HepG2 (cell line): ENCODE results near the gene PDE9A. TPM values are rescaled to one million over a fixed set of nuclear protein-coding genes. Genes with fewer than 3 reads are reported as not detected.
A peak's percentile ranks its signal among the peaks of the same experiment; 100 is the strongest.

Experiments used
- ATF7 ChIP-seq, 2 experiments: fragments of 450-650 bp in 1 of 2; sonication (generic) in 1 of 2; formaldehyde crosslinking in 1 of 2; IDR thresholded peaks; 2 replicates each; pipeline versions ENCODE4 v1.4.0 to v1.6.1; 2016 to 2020; ENCODE audit warnings: antibody characterized with exemption in 1 of 2, mild to moderate bottlenecking in 1 of 2, missing genetic modification reagents in 1 of 2
- BRF2 ChIP-seq: sonication (generic); formaldehyde crosslinking; IDR thresholded peaks from 2 replicates; pipeline ENCODE4 v1.8.1; 2022; ENCODE audit warnings: mild to moderate bottlenecking, missing genetic modification reagents
- CBX1 ChIP-seq: IDR thresholded peaks from one replicate; pipeline ENCODE4 v1.6.1; 2016; ENCODE audit warnings: antibody characterized with exemption, low read depth
- CTCF ChIP-seq: sonication (generic); formaldehyde crosslinking; IDR thresholded peaks from 2 replicates; pipeline ENCODE4 v1.5.0; 2020; ENCODE audit warnings: mild to moderate bottlenecking, missing genetic modification reagents, moderate library complexity
- ELF3 ChIP-seq: IDR thresholded peaks from 2 replicates; pipeline ENCODE4 v1.6.1; 2016; ENCODE audit warnings: missing genetic modification reagents, missing compliant biosample characterization
- EZH2 ChIP-seq: conservative IDR thresholded peaks from 2 replicates; pipeline ENCODE4 v1.6.1; 2012; ENCODE audit warnings: mild to moderate bottlenecking, low read depth, low read length, moderate library complexity
- FOXO4 ChIP-seq: sonication (generic); formaldehyde crosslinking; conservative IDR thresholded peaks from 2 replicates; pipeline ENCODE4 v1.8.1; 2023; ENCODE audit warnings: missing genetic modification reagents
- FOXP1 ChIP-seq, 2 experiments: fragments of 450-650 bp in 1 of 2; IDR thresholded peaks; 2 replicates each; pipeline ENCODE4 v1.6.1; 2017 to 2018; ENCODE audit warnings: antibody characterized with exemption in 1 of 2
- HNF4G ChIP-seq, 2 experiments: sonication (generic) in 1 of 2; formaldehyde crosslinking in 1 of 2; IDR thresholded peaks; 2 replicates each; pipeline versions ENCODE4 v1.4.0 to v1.6.1; 2011 to 2020; ENCODE audit warnings: borderline replicate concordance in 2 of 2, low read depth in 2 of 2, mild to moderate bottlenecking in 2 of 2, low read length in 1 of 2, missing genetic modification reagents in 1 of 2, moderate library complexity in 1 of 2
- KDM6A ChIP-seq: IDR thresholded peaks from 2 replicates; pipeline ENCODE4 v1.6.1; 2016; ENCODE audit warnings: low read depth
- MED1 ChIP-seq: sonication (generic); formaldehyde crosslinking; IDR thresholded peaks from 2 replicates; pipeline ENCODE4 v1.4.0; 2020; ENCODE audit warnings: missing genetic modification reagents
- MZF1 ChIP-seq: sonication (generic); formaldehyde crosslinking; IDR thresholded peaks from 2 replicates; pipeline ENCODE4 v1.8.1; 2023; ENCODE audit warnings: mild to moderate bottlenecking, missing genetic modification reagents, borderline replicate concordance
- NCOA2 ChIP-seq: sonication (generic); formaldehyde crosslinking; IDR thresholded peaks from 2 replicates; pipeline ENCODE4 v1.8.0; 2022; ENCODE audit warnings: inconsistent platforms
- PAX8 ChIP-seq: sonication (generic); formaldehyde crosslinking; IDR thresholded peaks from 2 replicates; pipeline ENCODE4 v1.8.0; 2022; ENCODE audit warnings: mild to moderate bottlenecking, missing genetic modification reagents, borderline replicate concordance
- PHB2 ChIP-seq: fragments of 450-650 bp; IDR thresholded peaks from 2 replicates; pipeline ENCODE4 v1.6.1; 2018; ENCODE audit not compliant: partially characterized antibody
- SP2 ChIP-seq: sonication (generic); formaldehyde crosslinking; IDR thresholded peaks from 2 replicates; pipeline ENCODE4 v1.5.1; 2020; ENCODE audit warnings: mild to moderate bottlenecking, missing genetic modification reagents
- TARDBP ChIP-seq: sonication (generic); formaldehyde crosslinking; IDR thresholded peaks from 2 replicates; pipeline ENCODE4 v1.8.0; 2022; ENCODE audit warnings: mild to moderate bottlenecking, missing genetic modification reagents
- TOPORS ChIP-seq: sonication (generic); formaldehyde crosslinking; IDR thresholded peaks from 2 replicates; pipeline ENCODE4 v1.8.0; 2023; ENCODE audit warnings: mild to moderate bottlenecking, missing genetic modification reagents
- ZBTB10 ChIP-seq: sonication (generic); formaldehyde crosslinking; IDR thresholded peaks from 2 replicates; pipeline ENCODE4 v1.4.0; 2020; ENCODE audit warnings: missing genetic modification reagents, borderline replicate concordance
- ZNF263 ChIP-seq: sonication (generic); formaldehyde crosslinking; IDR thresholded peaks from 2 replicates; pipeline ENCODE4 v1.4.0; 2020; ENCODE audit warnings: missing genetic modification reagents
- ZNF432 ChIP-seq: sonication (generic); formaldehyde crosslinking; IDR thresholded peaks from 2 replicates; pipeline ENCODE4 v1.5.0; 2020; ENCODE audit warnings: missing genetic modification reagents, mild to moderate bottlenecking, borderline replicate concordance
- ZNF556 ChIP-seq: sonication (generic); formaldehyde crosslinking; IDR thresholded peaks from 2 replicates; pipeline ENCODE4 v1.4.0; 2020; ENCODE audit warnings: mild to moderate bottlenecking, missing genetic modification reagents, borderline replicate concordance
- ZNF772 ChIP-seq: sonication (generic); formaldehyde crosslinking; IDR thresholded peaks from 2 replicates; pipeline ENCODE4 v1.5.0; 2020; ENCODE audit warnings: mild to moderate bottlenecking, missing genetic modification reagents
- ZNF788 ChIP-seq: sonication (generic); formaldehyde crosslinking; IDR thresholded peaks from 2 replicates; pipeline ENCODE4 v1.5.0; 2020; ENCODE audit warnings: mild to moderate bottlenecking, missing genetic modification reagents, borderline replicate concordance
- polyA plus RNA-seq, 8 experiments: library from polyadenylated mRNA; depleted of rRNA in 3 of 8; stranded (reverse) in 7 of 8; unstranded in 1 of 8; fragments of >200 nt; fragmentation: Illumina TruSeq in 4 of 8; extraction: Trizol in 4 of 8; gene quantifications; 2 replicates each; pipeline versions ENCODE4 v1.2.1 to v1.2.3, GENCODE V29; 2011 to 2016; ENCODE audit warnings: low read depth in 4 of 8, missing spikeins in 1 of 8, mixed read lengths in 1 of 8; ENCODE audit not compliant: insufficient read depth in 1 of 8
- total RNA-seq, 5 experiments: library from RNA; depleted of rRNA; stranded (reverse); fragments of >200 nt; fragmentation: Illumina TruSeq; extraction: Trizol; gene quantifications; 2 replicates each; pipeline ENCODE4 v1.2.3, GENCODE V29; 2016; ENCODE audit warnings: low read depth in 1 of 5

Gene PDE9A
- total and polyA plus RNA-seq, 2 of the 13 experiments (the other 11 are each of a cell fraction or from before 2014, with no cell fraction given), result 4.6 to 19.7 TPM

GRCh38 chr21:42733037-42733627, 79.7 kb downstream of the PDE9A start (continued):
- TF ChIP-seq PHB2 (no peak), SP2 (CRISPR knock-in tag) (no peak), FOXP1 (IDR thresholded peaks at IDR 0.05) (no peak), FOXP1 (CRISPR knock-in tag; IDR thresholded peaks at IDR 0.05) (peak; percentile 61), NCOA2 (CRISPR knock-in tag) (0 out of 2 replicates have a peak, but pooled peaks have one; percentile 31), ZNF772 (CRISPR knock-in tag) (no peak), EZH2 (no peak), MED1 (CRISPR knock-in tag) (peak; percentile 59), ZNF432 (CRISPR knock-in tag) (no peak), TOPORS (CRISPR knock-in tag) (no peak), ZNF263 (no peak), HNF4G (IDR thresholded peaks at IDR 0.05; ENCODE audit: borderline replicate concordance, low read depth, low read length) (peak; percentile 14; the same call in 1 of the 2 replicates), HNF4G (CRISPR knock-in tag; IDR thresholded peaks at IDR 0.05; ENCODE audit: borderline replicate concordance, low read depth) (no peak), CBX1 (no peak), ZNF556 (CRISPR knock-in tag) (no peak), CTCF (CRISPR knock-in tag) (no peak), PAX8 (CRISPR knock-in tag) (no peak), KDM6A (CRISPR knock-in tag) (no peak), MZF1 (CRISPR knock-in tag) (no peak), ZBTB10 (no peak), FOXO4 (CRISPR knock-in tag) (no peak), BRF2 (no peak), ATF7 (IDR thresholded peaks at IDR 0.05) (no peak), ATF7 (CRISPR knock-in tag; IDR thresholded peaks at IDR 0.05) (peak; percentile 46; the same call in 1 of the 2 replicates), ZNF788 (CRISPR knock-in tag) (no peak), ELF3 (CRISPR knock-in tag) (no peak), TARDBP (CRISPR knock-in tag) (no peak)
